ENCODE data around the gene SEPHS2.

The SEPHS2 gene

GRCh38 chr16:30429418-30429677 lies 16.3 kb downstream of the SEPHS2 start:
- no peak for DNase-seq

GRCh38 chr16:30428055-30428454 lies 17.6 kb downstream of the SEPHS2 start:
- no peak for DNase-seq

DNA sequence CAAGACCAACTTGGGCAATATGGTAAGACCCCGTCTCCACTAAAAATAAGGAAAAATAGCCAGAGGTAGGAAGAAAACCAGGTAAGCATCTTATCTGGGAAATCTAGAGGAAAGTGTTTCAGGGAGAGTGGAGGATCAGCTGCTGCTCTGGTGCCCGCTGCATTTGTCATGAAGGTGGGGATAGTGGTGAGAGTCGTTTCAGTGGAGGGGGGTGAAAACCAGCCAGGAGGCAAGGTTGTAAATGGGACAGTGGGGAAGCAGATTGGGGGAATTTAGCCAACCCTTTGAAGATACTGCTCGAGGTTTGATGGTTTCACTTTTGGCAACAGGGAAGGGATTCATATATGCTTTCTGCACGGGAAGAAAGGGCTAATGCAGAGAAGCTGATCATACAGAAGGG lies 24.7 kb downstream of the SEPHS2 start:
- no peak for DNase-seq

DNA sequence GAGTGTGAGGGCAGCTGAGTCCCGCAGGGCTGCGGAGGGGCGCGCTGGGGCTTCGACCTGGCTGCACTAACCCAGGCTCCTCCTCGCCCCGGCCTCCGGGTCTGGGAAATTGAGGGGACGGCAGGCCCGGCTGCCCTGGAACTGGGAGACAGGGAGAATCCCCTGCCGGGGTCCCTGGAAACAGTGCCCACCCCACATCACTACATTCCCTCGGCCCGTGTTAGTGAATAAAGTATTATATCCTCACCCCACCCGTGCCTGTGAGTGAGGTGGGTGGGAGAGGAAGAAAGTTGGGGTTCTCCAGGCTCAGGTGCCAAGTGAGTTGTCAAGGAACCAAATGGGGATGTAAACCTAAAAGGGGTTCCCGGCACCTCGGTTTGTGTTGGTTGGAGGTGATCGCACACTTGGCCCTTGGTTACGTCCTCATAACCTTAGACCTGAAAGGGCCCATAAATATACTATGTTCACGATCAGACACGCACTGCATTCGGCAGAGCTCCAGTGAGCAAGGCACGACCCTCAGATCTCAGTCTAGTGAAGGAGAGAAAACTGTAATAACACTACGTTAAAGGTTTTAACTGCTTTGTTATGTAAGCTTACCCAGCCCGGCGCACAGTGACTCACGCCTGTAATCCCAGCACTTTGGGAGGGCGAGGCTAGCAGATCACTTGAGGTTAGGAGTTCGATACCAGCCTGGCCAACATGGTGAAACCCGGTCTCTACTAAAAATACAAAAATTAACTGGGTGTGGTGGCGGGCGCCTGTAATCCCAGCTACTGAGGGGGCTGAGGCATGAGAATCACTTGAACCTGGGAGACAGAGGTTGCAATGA lies 27.1 kb downstream of the SEPHS2 start:
- no peak for DNase-seq

GRCh38 chr16:30417529-30418349 lies 27.9 kb downstream of the SEPHS2 start:
- DNase-seq = peak; percentile 77 to 97 (median 81)

- DNase-seq = no peak
These were observed 28.8 kb downstream of the SEPHS2 start for GRCh38 chr16:30416624-30417528.

GRCh38 chr16:30416047-30416603 lies 29.5 kb downstream of the SEPHS2 start:
- no peak for DNase-seq

DNA sequence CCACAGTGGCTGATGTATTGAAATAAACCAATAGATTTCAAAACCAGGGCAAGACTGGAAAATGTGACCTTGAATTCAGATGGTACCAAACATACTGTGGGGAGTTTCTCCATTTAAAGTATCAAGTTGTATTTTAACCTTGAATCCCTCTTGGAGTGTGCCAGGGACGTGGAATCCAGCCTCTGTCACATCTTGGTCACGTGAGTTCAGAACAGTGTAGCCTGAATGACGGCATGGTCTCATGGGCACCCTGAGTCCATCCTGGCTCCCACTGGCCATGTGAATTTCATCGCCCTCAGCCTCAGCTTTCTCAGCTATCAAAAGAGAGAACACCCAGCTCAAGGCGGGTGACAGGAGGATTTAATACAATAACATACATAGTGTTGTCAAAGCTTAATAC lies 31.5 kb downstream of the SEPHS2 start:
- no peak for DNase-seq

GRCh38 chr16:30413112-30413806 lies 32.4 kb downstream of the SEPHS2 start:
- no peak for DNase-seq

DNA sequence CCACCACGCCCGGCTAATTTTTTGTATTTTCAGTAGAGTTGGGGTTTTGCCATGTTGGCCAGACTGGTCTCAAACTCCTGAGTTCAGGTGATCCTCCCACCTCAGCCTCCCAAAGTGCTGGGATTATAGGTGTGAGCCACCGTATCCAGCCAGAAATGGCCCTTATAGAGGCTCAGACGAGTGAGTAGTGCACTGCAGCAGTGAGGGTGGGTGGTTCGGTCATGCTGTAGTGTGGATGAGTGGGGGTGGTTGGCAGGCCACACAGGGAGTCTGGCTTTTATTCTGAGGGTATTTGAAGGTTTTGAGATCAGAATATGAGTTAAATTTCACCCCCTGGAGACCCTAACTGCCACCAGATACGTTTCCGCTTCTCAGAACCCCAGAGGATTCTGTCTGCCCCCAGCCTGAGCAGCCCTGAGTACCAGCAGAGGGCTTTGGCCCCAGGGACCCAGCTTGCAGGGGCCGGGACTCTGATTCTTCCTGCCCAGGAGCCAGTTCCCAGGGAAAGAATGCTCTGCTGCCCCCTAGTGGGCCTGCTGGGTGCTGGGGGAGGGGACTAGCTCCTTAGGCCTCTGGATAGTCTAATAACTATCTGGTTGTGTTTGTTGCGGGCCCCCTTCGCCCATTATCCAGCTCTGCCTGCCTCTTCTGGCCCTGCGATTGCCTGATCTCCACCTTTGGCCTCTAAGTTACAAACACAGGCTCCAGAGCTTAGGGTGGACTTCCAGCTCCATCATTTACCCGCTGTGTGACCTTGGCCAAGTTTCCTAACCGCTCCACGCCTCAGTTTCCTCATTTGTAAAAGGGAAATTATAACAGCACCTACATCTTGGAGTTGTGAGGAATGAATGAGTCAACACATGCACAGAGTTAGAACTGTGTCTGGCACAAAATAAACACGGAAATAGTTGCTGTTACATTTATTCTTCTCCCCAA lies 36.3 kb downstream of the SEPHS2 start:
- DNase-seq = peak; percentile 79 to 93 (median 84)

GRCh38 chr16:30407804-30408534 lies 37.7 kb downstream of the SEPHS2 start:
- DNase-seq = no peak

- DNase-seq = peak; percentile 81 to 89 (median 84)
These were observed 38.4 kb downstream of the SEPHS2 start, which contains the start of gene ZNF771 for GRCh38 chr16:30407102-30407803. Gene ZNF771 (plus strand): TSS chr16:30407606. CDS start chr16:30408054, 448 bp downstream.

DNA sequence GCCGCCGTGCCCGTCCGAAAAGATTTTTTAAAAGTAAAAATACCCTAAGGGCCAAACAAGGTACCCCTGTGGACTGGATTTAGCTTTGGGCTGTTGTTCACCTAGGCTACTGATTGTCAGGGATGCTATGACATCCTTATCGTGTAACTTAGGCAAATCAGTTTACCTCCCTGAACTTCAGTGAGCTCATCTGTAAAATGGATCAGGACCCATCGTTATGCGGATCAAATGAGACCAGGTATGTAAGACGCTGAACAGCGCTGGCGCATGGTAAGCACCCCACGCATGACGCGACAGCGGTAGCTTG lies 38.9 kb downstream of the SEPHS2 start:
- DNase-seq = no peak

GRCh38 chr16:30401768-30402425 lies 43.8 kb downstream of the SEPHS2 start:
- no peak for DNase-seq

DNA sequence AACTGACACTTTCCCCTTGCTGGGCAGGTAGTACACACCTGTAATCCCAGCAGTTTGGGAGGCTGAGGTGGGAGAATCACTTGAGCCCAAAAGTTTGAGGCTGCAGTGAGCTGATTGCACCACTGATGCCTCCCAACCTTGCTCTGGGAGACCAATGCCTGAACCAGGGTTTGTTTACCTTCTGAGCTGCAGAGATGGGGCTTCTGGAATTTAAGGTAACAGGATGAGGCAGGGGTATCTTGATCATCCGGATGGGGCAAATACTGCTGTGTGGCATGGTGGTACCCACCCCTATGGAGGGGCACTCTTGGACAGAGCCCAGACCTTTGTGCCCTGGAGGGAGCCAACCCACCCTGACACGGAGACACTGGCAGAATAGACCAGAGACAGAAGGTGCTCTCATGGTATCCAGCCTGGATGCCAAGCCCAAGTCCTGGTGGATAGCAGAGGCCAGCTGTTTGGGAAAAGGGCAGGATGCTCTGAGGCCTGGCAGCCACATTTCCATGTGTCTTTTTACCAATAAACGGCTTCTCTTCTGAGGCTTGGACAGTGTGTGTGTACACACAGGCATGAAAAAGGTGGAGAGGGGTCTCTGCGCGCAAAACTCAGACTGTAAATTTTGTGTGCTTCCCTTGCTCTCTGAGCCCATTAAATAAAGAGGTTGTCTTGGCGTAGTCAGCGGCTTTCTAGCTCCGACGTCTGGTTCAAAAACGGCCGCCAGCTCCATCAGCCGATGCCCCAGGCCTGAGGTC lies 46.1 kb downstream of the SEPHS2 start:
- DNase-seq = no peak

- no peak for DNase-seq
These were observed 46.8 kb downstream of the SEPHS2 start for GRCh38 chr16:30398661-30399434.

Measured in T-helper 1 cell (primary cell).